Measurements from ENCODE around the gene TENT5A.

Gene TENT5A

GRCh38 chr6:81755551-81755950 lies 3.1 kb upstream of the TENT5A start:
- H3K4me1 ChIP-seq (ENCODE audit: control insufficient read depth in 1 of 2, insufficient read depth in 1 of 2, low read depth in 1 of 2, low read length in 1 of 2), result peaks cover 54 to 62% of the 10 kb centered on the region in 2 experiments
- peak overlapping the region; percentile 35 for H3K27ac ChIP-seq
- H3K36me3 ChIP-seq, result no peaks in the 10 kb centered on the region
- no peak overlapping the region for H3K4me3 ChIP-seq (ENCODE audit: low read depth in 1 of 2, low read length in 1 of 2)
- H3K9me3 ChIP-seq, result no peaks in the 10 kb centered on the region
- H3K27me3 ChIP-seq, result no peaks in the 10 kb centered on the region
- no peak for TF ChIP-seq CTCF (IDR thresholded peaks at IDR 0.05)

GRCh38 chr6:81754906-81755305 lies 2.4 kb upstream of the TENT5A start:
- H3K27ac ChIP-seq, result peak overlapping the region; percentile 96
- no peaks in the 10 kb centered on the region for H3K27me3 ChIP-seq
- peaks cover 60 to 69% of the 10 kb centered on the region in 2 experiments for H3K4me1 ChIP-seq (ENCODE audit: control insufficient read depth in 1 of 2, insufficient read depth in 1 of 2, low read depth in 1 of 2, low read length in 1 of 2)
- TF ChIP-seq CTCF (IDR thresholded peaks at IDR 0.05), result no peak
- H3K9me3 ChIP-seq, result no peaks in the 10 kb centered on the region
- H3K4me3 ChIP-seq (ENCODE audit: low read depth in 1 of 2, low read length in 1 of 2), result no peak overlapping the region
- H3K36me3 ChIP-seq, result no peaks in the 10 kb centered on the region

GRCh38 chr6:81753711-81754577 lies 1.5 kb upstream of the TENT5A start:
- H3K27ac ChIP-seq, result peak overlapping the region; percentile 96

GRCh38 chr6:81752921-81753710 lies 635 bp upstream of the TENT5A start:
- H3K4me3 ChIP-seq (ENCODE audit: low read depth in 1 of 2, low read length in 1 of 2), result peak overlapping the region; percentile 86 to 90

More at GRCh38 chr6:81753711-81754577, 1.5 kb upstream of the TENT5A start:
- H3K27me3 ChIP-seq, result no peaks in the 10 kb centered on the region
- peaks cover 70 to 77% of the 10 kb centered on the region in 2 experiments for H3K4me1 ChIP-seq (ENCODE audit: control insufficient read depth in 1 of 2, insufficient read depth in 1 of 2, low read depth in 1 of 2, low read length in 1 of 2)
- peak; percentile 90 for TF ChIP-seq CTCF (IDR thresholded peaks at IDR 0.05)
- H3K36me3 ChIP-seq, result no peaks in the 10 kb centered on the region
- peak overlapping the region; percentile 86 to 90 for H3K4me3 ChIP-seq (ENCODE audit: low read depth in 1 of 2, low read length in 1 of 2)
- H3K9me3 ChIP-seq, result no peaks in the 10 kb centered on the region

More at GRCh38 chr6:81752921-81753710, 635 bp upstream of the TENT5A start:
- Histone ChIP-seq H3K27ac (peak overlapping the region; percentile 96), H3K4me1 (ENCODE audit: control insufficient read depth in 1 of 2, insufficient read depth in 1 of 2, low read depth in 1 of 2, low read length in 1 of 2) (peaks cover 71 to 77% of the 10 kb centered on the region in 2 experiments), H3K27me3 (no peaks in the 10 kb centered on the region), H3K9me3 (no peaks in the 10 kb centered on the region), H3K36me3 (no peaks in the 10 kb centered on the region)
- peak; percentile 50 for TF ChIP-seq CTCF (IDR thresholded peaks at IDR 0.05)
